HG02840 (cell line): ENCODE measurements around the gene MCM7.

Source experiments
- ATAC-seq: cut with Tn5 transposase; IDR thresholded peaks from one replicate; pipeline ENCODE4 v1.9.1; 2021; ENCODE audit warnings: mild to moderate bottlenecking, moderate library complexity, moderate number of reproducible peaks; ENCODE audit not compliant: unreplicated experiment, low FRiP score

The MCM7 gene

DNA sequence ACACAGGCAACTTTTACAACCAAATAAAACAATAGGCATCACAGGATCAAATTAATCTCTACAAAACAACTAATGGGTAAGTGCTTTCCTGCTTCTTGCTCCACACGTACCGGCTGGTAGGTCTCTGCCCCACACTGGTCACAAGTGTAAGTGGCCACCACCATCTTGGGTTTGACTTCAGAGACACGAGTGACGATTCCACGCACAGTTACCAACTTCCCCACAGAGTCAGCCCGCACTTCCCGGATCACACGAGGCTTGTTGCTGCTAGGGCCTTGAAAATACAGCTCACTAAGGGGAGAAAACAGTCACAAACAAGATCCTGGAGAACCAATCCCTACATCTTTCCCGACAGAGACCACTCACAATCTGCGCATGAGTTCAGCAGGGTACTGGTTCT lies 2.3 kb downstream of the MCM7 start:
- ATAC-seq = no peak

DNA sequence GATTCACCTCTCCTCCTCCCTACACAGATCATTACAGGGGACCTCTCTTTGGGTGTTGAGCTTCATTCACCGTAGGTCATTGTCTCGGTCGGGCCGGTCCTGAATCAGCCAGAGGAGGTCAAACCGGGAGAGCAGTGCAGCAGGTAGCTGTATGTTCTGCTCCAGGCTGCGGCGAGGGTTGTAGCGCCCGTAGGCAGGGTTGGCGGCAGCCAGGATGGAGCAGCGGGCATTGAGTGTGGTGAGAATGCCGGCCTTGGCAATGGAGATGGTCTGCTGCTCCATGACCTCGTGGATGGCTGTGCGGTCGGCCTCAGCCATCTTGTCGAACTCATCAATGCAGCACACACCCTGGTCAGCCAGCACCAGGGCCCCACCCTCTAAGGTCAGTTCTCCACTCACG lies 5.5 kb downstream of the MCM7 start:
- ATAC-seq = no peak

DNA sequence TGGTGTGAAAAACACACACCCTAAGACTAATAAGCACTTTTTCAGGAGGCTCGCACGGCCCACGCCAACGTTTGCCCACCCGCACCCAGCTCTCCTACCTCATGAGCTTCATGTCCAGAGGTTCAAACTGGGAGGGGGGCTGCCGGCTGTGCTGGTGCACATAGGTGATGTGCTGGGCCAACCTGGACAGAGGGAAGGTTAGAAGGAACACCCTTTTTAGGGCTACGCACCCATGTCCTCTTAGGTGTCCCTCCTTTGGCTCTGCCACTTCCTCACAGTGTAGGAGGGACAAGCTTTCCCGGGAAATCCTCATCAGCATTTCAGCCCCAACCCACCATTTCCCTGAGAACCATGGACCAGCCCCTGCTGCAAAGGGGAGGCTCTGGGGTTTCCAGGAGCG lies 5.9 kb downstream of the MCM7 start:
- no peak for ATAC-seq

DNA sequence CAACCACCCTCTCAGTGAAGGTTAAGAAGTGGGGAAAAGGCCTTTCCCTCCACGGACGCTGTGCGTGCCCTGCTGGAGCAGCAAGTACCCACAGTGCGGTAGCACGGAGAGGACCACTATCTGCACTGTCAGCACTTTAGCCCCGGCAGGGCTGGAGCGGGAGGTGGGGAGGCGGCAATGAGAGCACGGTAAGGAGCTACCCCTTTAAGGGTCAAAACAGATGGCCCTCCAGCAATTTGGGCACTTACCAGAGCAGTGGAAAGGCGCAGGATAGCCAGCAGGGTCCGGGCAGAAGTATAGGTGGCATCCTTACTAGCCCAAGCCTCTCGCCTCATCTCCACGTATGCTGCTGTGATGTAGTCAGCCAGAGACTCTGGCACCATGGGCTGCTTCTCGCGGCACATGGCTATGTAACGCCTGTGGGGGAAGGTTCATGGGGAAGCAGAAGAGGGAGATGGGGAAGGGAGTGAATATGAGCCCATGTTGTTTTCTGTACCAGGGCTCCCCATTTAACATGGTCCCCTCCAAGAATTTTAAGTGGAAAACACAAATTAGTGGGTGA lies 7.2 kb downstream of the MCM7 start:
- ATAC-seq = no peak

DNA sequence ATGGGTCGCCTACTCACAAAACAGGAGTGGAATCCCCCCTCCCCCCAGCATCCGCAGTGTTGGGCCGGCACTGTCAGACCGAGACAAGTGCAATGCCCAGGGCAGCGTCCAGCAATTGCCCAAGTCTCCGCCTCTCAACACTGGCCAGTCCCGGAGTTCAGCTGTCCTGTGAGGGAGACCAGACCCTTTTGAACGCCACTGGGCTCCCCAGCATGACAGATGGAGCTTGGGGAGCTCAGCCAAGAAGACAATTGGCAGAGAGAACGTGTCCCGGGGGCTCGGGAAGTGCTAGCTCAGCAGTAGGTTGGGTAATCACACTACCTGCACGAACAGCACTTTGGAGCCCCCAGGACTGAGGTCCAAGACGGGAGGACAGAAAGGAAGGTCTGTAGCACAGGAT lies 7.7 kb downstream of the MCM7 start:
- ATAC-seq = no peak

DNA sequence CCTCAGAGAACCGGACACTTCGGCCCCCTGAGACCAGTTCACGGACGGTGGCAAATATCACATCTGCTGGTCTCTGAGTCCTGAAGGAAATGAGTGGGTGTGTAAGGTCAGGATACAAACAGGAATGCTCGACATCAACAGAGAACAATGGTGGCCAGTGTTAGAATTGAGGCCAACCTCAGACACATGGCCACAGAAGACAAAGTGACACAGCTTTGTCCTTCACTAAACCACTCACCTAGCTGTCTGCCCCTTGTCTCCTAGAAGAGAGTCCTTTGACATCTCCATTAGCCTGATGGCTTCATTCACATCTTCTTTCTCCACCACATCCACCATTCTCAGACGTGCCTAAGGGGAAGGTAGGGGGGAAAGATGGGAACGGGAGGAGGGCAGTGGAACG lies 8.1 kb downstream of the MCM7 start:
- no peak for ATAC-seq

DNA sequence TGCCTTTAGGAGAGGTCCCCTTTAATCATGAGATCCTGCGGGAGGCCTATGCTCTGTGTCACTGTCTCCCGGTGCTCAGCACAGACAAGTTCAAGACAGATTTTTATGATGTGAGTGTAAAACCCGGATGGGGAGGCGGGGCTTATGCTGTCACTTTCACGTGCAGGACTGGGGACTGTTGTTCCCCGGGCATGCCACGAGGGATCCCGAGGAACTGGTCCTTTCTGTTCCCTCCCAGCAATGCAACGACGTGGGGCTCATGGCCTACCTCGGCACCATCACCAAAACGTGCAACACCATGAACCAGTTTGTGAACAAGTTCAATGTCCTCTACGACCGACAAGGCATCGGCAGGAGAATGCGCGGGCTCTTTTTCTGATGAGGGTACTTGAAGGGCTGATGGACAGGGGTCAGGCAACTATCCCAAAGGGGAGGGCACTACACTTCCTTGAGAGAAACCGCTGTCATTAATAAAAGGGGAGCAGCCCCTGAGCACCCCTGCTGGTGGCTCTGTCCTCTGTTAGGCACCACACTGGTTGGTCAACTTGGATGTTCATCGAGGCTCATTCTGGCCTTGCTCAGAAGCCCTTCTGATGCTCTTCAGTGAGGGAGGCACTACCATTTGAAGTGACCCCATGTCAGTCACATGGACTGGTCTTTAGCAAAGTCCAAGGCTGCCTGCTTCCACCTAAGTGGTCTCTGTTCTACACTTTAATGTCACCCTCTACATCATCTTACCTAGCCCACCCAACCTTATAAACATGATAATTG lies 9.6 kb downstream of the MCM7 start:
- ATAC-seq = no peak

DNA sequence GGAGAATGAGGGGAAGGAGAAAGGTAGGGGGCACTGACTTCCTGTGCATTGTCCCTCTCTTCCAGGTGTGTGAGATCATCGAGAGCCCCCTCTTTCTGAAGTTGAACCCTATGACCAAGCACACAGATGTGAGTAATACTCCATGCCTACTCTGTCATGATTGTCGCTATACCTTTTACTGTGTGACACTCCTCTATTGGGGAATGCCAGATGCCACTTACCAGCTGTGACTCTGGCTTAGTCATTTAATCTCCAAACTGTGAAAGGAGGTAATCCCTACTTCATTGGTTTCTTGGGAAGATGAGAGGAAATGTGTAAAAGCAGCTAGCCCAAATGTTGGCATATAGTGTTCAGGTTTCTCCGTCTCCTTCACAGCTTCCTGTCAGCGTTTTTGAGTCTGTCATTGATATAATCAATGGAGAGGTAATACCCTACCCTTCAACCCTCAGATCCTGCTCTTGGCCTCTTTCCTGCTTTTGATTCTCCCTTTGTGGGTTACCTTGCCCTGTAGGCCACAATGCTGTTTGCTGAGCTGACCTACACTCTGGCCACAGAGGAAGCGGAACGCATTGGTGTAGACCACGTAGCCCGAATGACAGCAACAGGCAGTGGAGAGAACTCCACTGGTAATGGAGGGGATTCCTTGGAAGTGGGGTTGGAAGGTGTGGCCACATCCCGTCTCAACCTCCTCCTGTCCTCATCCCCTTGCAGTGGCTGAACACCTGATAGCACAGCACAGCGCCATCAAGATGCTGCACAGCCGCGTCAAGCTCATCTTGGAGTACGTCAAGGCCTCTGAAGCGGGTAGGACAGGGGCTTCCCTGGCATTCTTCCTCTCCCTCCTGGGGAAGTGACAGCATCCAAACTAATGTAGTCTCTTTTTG lies 10.4 kb downstream of the MCM7 start:
- ATAC-seq = no peak

DNA sequence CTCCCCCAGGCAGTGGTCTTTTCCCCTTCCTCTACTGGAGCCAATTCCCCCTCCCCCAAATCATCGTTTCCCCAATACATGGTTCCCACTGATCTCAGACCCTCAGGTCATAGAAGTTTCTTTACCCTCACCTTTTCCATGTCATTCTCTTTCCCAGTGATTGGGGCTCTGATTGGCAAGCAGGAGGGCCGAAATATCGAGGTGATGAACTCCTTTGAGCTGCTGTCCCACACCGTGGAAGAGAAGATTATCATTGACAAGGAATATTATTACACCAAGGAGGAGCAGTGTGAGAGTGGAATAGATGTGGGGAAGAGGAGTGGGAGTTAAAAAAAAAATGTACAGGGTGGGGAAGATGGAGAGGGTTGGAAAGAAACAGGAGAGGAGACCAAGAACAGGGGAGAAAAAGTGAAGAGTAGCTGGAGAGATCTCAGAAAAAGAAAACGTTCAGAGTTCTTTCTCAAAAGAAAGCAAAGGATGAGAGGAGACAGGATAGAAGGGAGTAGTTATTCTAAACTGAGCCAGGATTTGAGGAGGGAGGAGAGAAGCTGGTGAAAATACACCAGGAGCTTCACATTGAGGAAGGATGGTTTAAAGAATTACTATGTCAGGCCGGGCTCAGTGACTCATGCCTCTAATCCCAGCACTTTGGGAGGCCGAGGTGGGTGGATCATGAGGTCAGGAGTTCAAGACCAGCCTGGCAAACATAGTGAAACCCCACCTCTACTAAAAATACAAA lies 11.6 kb downstream of the MCM7 start:
- no peak for ATAC-seq

DNA sequence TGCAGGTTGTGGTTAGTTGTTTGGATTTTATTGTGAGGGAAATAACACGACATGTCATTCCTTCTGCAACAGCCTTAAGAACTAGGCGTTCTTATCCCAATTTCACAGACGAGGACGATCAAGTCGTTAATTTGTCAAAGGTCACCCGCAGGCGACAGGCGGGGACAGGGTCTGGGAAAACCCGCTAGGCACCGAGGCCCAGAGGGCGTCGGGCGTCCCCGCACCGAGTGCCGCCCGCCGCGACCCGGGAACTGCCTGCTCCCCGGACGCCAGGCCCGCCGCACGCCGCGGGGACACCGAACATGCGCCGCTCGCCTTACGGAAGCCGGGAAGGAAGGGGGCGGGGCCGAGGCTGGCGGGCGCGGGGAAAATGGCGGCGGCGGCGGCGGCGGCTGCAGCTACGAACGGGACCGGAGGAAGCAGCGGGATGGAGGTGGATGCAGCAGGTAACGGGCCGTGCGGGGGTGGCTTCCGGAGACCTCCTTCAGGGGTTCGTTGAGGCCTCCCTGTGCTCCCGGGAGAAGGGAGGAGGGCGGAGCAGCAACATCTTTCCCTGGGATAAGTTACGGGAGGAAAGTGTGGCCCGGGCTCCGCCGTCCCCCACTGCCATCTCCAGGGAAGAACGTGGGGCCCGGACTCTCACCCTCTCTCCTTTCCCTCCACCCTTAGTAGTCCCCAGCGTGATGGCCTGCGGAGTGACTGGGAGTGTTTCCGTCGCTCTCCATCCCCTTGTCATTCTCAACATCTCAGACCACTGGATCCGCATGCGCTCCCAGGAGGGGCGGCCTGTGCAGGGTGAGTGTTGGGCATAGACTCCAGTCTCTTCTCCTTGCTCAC lies 12.4 kb downstream of the MCM7 start, which contains the start of gene COPS6:
Gene COPS6 (plus strand): TSS at position 349 of the 837 bp plus-strand sequence. CDS start 22 bp downstream, at position 371.
- no peak for ATAC-seq

DNA sequence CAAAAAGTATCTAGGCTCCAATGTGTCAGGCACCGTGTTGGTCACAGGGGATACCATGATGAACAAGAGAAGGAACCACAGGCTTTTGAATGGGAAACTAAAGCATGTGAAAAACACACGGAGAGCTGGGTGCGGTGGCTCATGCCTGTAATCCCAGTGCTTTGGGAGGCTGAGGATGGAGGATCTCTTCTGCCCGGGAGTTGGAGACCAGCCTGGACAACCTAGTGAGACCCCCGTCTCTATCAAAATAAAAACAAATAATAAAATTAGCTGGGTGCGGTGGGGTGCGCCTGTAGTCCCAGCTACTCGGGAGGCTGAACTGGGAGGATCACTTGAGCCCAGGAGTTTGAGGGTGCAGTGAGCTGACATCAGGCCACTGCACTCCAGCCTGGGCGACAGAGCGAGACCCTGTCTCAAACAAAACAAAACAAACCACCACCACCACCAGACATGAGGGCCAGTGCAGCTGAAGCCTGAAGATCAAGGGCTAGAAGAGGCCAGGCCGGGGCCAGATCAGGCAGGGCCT lies 13.0 kb downstream of the MCM7 start:
- no peak for ATAC-seq

DNA sequence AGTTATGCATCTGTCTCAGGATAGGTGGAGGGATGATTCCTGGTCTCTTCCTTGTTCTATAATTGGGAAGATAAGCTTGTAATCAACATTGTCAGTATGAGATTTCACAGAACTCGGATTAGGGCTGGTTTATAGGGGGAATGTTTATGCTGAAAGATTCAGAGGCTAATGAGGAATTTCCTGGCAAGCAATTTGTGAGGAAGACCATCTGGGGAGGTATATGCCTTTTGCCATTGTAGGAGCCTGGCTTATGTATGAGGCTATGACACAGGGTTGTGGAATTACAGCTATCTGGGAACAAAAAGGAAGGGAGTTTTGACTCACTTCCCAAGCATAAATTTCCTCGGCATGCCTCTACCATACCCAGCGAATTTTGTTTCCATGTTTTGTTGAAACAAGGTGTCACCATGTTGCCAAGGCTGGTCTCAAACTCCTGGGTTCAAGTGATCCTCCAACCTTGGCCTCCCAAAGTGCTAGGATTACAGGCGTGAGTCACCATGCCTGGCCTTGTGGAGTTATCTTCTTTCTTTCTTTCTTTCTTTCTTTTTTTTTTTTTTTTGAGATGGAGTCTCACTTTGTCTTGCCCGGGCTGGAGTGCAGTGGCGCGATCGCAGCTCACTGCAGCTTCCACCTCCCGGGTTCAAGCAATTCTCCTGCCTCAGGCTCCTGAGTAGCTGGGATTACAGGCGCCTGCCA lies 14.0 kb downstream of the MCM7 start:
- ATAC-seq = no peak

DNA sequence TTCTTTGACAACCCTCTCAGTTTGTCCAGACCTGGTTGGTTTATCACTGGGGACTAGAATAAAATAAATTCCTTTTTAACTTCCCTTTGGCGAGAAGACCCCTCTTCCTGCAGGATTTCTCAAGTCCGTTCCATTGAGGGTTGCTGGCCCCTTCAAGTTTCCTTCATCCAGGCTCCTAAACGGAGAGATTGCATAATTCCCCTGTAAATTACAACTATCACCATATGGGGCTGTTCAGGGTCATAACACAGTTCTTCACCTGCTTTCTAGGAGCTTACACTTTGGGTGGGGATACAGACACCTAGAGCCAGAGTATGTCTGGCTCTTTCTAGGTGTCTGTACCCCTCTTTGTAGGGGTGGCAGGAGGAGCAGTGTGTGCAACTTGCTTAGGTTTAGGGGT lies 15.7 kb downstream of the MCM7 start:
- no peak for ATAC-seq

DNA sequence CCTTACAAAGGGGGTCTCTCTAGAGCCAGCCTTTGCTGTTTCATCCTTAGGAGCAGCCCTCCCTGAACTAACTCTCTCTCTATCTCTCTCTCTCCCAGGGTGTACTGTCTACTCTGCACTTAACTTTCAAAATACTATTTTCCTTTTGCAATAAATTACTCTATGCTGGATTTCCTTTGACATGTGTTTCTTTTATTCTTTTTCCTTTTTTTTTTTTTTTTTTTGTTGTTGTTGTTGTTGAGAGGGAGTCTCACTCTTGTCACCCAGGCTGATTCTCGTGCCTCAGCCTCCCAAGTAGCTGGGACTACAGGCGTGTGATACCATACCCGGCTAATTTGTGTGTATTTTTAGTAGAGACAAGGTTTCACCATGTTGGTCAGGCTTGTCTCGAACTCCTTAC lies 18.2 kb downstream of the MCM7 start:
- ATAC-seq = no peak

DNA sequence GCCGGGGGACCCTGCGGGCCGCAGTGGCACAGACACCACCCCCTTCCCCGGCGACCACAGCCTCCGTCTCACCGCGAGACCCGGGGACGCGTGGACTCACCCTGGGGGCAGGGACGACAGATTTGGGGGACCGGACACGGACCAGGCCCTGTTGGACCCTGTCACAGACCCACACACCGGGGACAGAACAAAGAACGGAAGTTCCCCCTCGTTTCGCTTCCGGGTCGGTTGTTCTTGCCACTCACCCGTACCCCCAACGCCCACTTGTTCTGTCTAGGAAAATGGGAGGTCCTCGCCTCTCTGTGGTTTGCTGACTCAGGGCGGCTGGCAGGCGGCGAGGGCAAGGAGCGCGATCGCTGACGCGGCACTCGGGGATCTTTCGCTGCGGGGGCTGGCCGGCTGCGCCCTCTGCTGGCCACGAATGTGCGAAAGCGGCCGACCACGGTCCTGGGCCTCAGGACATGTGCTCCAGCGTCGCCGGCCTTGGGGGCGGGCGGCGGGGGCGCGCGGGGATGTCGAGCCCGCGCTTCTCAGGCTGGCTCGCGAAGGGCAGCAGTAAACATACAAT lies 19.6 kb downstream of the MCM7 start, which contains the start of gene ZNF3:
Gene ZNF3 (minus strand): TSS at position 189 of the 568 bp plus-strand sequence. CDS start 4,366 bp downstream, outside the sequence.
- peak; percentile 83 for ATAC-seq

DNA sequence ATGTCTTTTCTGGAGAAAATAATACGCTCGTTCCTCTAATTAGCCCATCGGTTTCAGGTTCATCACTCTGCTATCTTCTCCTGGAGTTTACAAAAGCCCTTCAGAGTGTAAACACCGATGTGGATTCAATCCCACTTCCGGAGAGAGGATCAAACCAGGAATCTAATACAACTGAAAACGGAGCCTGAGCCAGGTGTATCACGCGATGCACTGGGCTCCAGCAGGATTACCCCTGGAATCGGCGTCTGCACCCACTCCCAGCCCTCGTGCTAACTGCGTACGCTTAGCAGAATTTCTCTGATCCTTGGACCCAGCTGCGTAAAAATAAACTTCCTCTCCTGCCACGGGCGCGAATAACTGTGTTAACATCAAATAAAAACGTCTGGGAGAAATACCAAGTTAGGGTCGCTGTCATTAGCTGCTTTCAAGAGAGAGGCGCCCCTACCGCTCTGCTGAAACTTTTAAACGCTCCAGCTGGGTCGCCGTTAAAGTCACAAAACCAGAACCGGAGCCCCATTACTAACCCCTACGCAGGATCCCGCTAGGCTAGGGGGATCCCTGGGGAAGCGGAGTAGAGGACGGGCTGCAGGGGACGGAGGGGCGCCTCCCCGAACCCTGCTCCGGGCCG lies 20.2 kb downstream of the MCM7 start:
- no peak for ATAC-seq

DNA sequence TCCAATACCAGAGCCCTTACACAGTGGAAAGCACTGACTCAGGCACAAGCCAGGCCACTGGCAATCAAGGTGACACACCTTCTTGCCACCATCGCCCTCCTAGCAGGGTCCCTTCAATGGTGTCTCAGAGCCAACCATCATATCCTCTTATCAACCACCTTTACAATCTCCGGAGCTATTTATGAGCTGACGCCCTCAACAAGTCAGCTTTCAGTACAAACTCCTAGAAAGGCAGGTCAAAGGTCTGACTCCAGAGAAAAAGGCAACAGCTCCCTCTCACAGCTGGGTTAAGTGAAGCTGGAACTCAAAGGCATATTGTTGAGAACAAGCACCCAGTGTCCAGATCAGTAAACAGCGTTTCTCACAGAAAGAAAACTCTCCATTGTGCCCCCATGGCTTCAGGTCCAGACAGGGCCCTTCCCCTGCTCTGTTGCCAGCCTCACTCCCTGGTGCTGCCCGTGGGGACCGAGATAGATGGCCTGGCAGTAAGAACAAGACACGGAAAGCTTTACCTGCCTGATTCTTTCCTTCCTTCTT lies 22.1 kb downstream of the MCM7 start:
- no peak for ATAC-seq

DNA sequence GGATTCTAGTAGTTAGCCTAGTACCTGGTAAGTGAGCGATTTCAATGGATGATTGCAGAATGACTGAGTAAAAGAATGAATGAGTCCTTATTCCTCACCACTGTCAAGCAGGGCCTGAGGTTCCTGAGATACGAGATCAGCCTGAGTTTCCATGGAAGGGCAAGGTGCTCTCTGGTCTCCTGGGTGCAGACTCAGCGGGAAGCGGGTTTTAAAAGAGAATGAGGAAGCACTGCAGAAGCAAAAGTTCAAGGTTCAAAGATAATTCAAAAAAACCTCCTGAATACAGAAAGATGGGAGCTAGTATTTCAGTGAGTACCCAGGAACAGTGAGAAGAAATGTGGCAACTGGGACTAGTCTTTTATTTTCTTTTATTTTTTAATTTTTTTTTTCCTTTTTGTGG lies 24.0 kb downstream of the MCM7 start:
- ATAC-seq = no peak
